ENCODE measurements around the gene ITGBL1. TPM values are rescaled to one million over a fixed set of nuclear protein-coding genes. Genes with fewer than 3 reads are reported as not detected.

ITGBL1 gene
- total RNA-seq (2014; rRNA removed; shearing (Covaris generic)): not detected in 2 replicates
- polyA plus RNA-seq (2016; fragmentation: Nextera tagmentation; extraction: Ambion mirVana): 0.26 and 0.29 TPM in 2 replicates
- long read RNA-seq: 0 reads

GRCh38 chr13:101452519-101453485, at the start of gene ITGBL1:
ITGBL1 (plus strand) TSS chr13:101452675; CDS start chr13:101452834, 159 bp downstream.
- ATAC-seq: peak; percentile 16; the same call in 2 of the 3 replicates
- Mint-ChIP-seq H3K4me3 (no peak within 1 kb of the TSS), H3K36me3 (ENCODE audit: low read depth) (no peaks in the 10 kb centered on the region), H3K27ac (no peak within 1 kb of the TSS), H3K4me1 (peaks cover 20% of the 10 kb centered on the region), H3K27me3 (ENCODE audit: insufficient read depth, low read depth, poor library complexity) (peaks cover 3% of the 10 kb centered on the region), H3K9me3 (no peaks in the 10 kb centered on the region)
- H3K4me3 ChIP-seq: peak within 1 kb of the TSS; percentile 51; the same call in 1 of the 2 replicates
- no peaks in the 10 kb centered on the region for H3K27me3 ChIP-seq (ENCODE audit: insufficient read depth)
- peaks cover 18% of the 10 kb centered on the region for H3K4me1 ChIP-seq (ENCODE audit: insufficient read depth)
- TF ChIP-seq CTCF (conservative IDR thresholded peaks at IDR 0.05; ENCODE audit: low read depth in 2 of 2) (no peak), ZNF331 (CRISPR knock-in tag; IDR thresholded peaks at IDR 0.05; ENCODE audit: low read depth) (no peak), ZNF462 (CRISPR knock-in tag; IDR thresholded peaks at IDR 0.05) (no peak), CREB1 (CRISPR knock-in tag; IDR thresholded peaks at IDR 0.05; ENCODE audit: low read depth) (no peak), STAT1 (IDR thresholded peaks at IDR 0.05; ENCODE audit: unreplicated experiment) (no peak), ZNF114 (CRISPR knock-in tag; IDR thresholded peaks at IDR 0.05) (no peak), NANOG (IDR thresholded peaks at IDR 0.05; ENCODE audit: borderline replicate concordance) (no peak), ETS1 (IDR thresholded peaks at IDR 0.05) (no peak), EZH2 (IDR thresholded peaks at IDR 0.05; ENCODE audit: low read depth, unreplicated experiment) (no peak), JUNB (IDR thresholded peaks at IDR 0.05; ENCODE audit: unreplicated experiment) (no peak), REST (IDR thresholded peaks at IDR 0.05; ENCODE audit: unreplicated experiment) (no peak), EZH2phosphoT487 (IDR thresholded peaks at IDR 0.05; ENCODE audit: unreplicated experiment) (no peak), POLR2AphosphoS5 (IDR thresholded peaks at IDR 0.05; ENCODE audit: low read depth) (no peak)
- DNase-seq (ENCODE audit: low spot score): no peak
- H3K4me2 ChIP-seq: peak within 1 kb of the TSS; percentile 67
- H2AFZ ChIP-seq: peak within 1 kb of the TSS; percentile 93
- H3K79me2 ChIP-seq (replicated peaks; ENCODE audit: insufficient read depth): no peaks in the 10 kb centered on the region
- no peaks in the 10 kb centered on the region for H3K9me2 ChIP-seq (ENCODE audit: insufficient read depth)
- no peaks in the 10 kb centered on the region for H3F3A ChIP-seq (replicated peaks; ENCODE audit: low read depth)
- no peaks in the 10 kb centered on the region for H3K36me3 ChIP-seq (ENCODE audit: insufficient read depth)
- H3K27ac ChIP-seq (ENCODE audit: low read depth): no peak within 1 kb of the TSS
- no peaks in the 10 kb centered on the region for H4K20me1 ChIP-seq (replicated peaks; ENCODE audit: insufficient read depth)

All from GM23338 (cell line).